ENCODE measurements around the gene GATB. TPM values are rescaled to one million over a fixed set of nuclear protein-coding genes. Genes with fewer than 3 reads are reported as not detected.
A peak's percentile ranks its signal among the peaks of the same experiment; 100 is the strongest.

Gene GATB
- total RNA-seq, 1 donor from 2014 or later = 20.9 TPM

GRCh38 chr4:151678048-151678872, 82.5 kb downstream of the GATB start:
- DNase-seq (ENCODE audit: low read depth) = no peak
- no peak for TF ChIP-seq CTCF (conservative IDR thresholded peaks at IDR 0.05; ENCODE audit: low read depth, low read length)
- H3K4me3 ChIP-seq (ENCODE audit: low read depth, low read length) = no peak overlapping the region

- TF ChIP-seq CTCF (conservative IDR thresholded peaks at IDR 0.05; ENCODE audit: low read depth, low read length) = no peak
- no peak for DNase-seq (ENCODE audit: low read depth)
- H3K4me3 ChIP-seq (ENCODE audit: low read depth, low read length) = no peak overlapping the region
These were observed 83.6 kb downstream of the GATB start for GRCh38 chr4:151677193-151677592.

- DNase-seq (ENCODE audit: low read depth) = peak; percentile 76
- H3K4me3 ChIP-seq (ENCODE audit: low read depth, low read length) = no peak overlapping the region
- no peak for TF ChIP-seq CTCF (conservative IDR thresholded peaks at IDR 0.05; ENCODE audit: low read depth, low read length)
These were observed 84.5 kb downstream of the GATB start for GRCh38 chr4:151676301-151676700.

DNA sequence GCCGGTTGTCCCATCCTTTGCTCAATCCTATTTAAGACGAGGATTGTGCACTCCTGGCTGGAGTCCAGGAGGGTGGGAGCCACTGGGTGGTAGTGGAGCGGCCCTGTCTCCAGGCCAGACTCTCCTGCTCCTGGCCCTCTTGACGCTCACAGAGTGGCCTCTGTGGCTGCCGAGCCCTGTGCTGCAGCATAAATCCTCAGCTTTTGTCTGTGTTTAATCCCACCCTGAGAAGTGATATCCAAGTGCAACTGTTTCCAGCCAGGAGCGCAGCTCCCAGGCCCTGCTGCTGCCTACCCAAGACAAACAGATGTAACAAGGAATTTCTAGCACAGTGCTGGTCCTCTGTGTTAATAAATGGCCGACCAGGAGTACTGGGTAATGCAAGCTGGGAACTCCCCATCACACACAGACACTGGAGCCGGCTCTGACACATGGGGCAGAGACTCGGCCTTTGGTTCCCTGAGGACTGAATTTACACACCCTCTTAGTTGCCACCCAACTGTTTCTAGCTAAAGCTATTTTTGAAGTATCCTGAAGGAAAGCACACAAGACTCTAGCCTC, 85.3 kb downstream of the GATB start:
- DNase-seq (ENCODE audit: low read depth) = peak; percentile 74
- no peak for TF ChIP-seq CTCF (conservative IDR thresholded peaks at IDR 0.05; ENCODE audit: low read depth, low read length)
- H3K4me3 ChIP-seq (ENCODE audit: low read depth, low read length) = no peak overlapping the region

DNA sequence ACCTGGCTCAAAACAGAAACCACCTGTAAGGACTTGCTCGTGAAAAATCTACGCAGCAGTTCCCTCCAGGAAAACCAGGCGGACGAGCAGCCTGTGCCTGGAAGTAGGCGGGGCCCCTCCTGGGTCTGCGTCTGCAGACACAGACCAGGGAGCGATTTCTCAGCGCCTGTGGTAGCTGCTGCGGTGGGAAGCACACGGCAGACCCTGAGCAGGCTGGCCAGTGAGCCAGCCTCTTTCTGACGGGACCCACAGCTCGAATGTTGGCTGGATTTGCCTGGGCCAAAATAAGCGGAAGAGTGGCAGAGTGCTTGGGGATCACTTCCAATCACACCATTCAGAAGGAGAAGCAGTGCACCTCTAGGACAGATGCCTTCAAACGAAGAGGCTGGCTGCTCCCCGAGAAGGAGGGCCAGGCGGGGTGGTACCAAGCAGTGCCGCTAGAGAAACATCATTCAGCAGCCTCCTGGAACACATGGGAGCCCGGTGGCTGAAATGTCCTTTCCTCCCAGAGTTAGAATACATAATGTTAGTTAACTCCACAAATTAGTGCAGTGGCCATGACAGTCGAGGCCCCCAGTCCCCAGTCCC, 85.9 kb downstream of the GATB start:
- no peak for TF ChIP-seq CTCF (conservative IDR thresholded peaks at IDR 0.05; ENCODE audit: low read depth, low read length)
- no peak for DNase-seq (ENCODE audit: low read depth)
- no peak overlapping the region for H3K4me3 ChIP-seq (ENCODE audit: low read depth, low read length)

GRCh38 chr4:151673908-151674520, 86.8 kb downstream of the GATB start:
- no peak for DNase-seq (ENCODE audit: low read depth)
- no peak for TF ChIP-seq CTCF (conservative IDR thresholded peaks at IDR 0.05; ENCODE audit: low read depth, low read length)
- no peak overlapping the region for H3K4me3 ChIP-seq (ENCODE audit: low read depth, low read length)
